T-helper 17 cell (primary cell): Measurements from ENCODE around the gene ADIPOR2. TPM values are rescaled to one million over a fixed set of nuclear protein-coding genes. Genes with fewer than 3 reads are reported as not detected.
"Not testable (repeated sequence)": the region's sequence is repeated elsewhere in the genome, so short reads cannot be mapped to it uniquely, and the experiment has no call there.

Experiments used
- ATAC-seq: fragments of 150-1000 bp; cut with Tn5 transposase; 2 replicates; pipeline ENCODE4 v1.10.0; 2021; ENCODE audit warnings: mild to moderate bottlenecking, moderate library complexity
- DNase-seq, 3 donors: peaks; one replicate each; pipeline versions ENCODE4 v3.0.0 to v3.0.0-alpha.2; 2020 to 2021
- H3K9me3 ChIP-seq: one replicate; pipeline ENCODE4 v1.7.0; 2013; ENCODE audit warnings: low read length, mild to moderate bottlenecking; ENCODE audit not compliant: control insufficient read depth, poor library complexity, severe bottlenecking
- H3K27ac Mint-ChIP-seq: one replicate; pipeline ENCODE4 v1.8.0; 2022; ENCODE audit warnings: mild to moderate bottlenecking, moderate library complexity, mixed read lengths
- H3K27me3 Mint-ChIP-seq: one replicate; pipeline ENCODE4 v1.8.0; 2022; ENCODE audit warnings: mixed read lengths
- H3K36me3 Mint-ChIP-seq: one replicate; pipeline ENCODE4 v1.8.0; 2022; ENCODE audit warnings: low read depth, mixed read lengths
- H3K4me1 Mint-ChIP-seq: one replicate; pipeline ENCODE4 v1.8.0; 2022; ENCODE audit warnings: mild to moderate bottlenecking, mixed read lengths
- H3K4me3 Mint-ChIP-seq: one replicate; pipeline ENCODE4 v1.8.0; 2022; ENCODE audit warnings: mild to moderate bottlenecking, moderate library complexity, mixed read lengths
- total RNA-seq, 4 donors: library from RNA in 2 of 4; stranded (reverse) in 2 of 4; gene quantifications; one replicate each; pipeline ENCODE4 v1.2.3 and lab custom pipeline; 2022 to 2026

Gene ADIPOR2
- total RNA-seq, 2 donors from 2014 or later, result 17.1 to 23.5 TPM

- DNase-seq, result no peak
- Mint-ChIP-seq H3K27me3 (no peaks in the 10 kb centered on the region), H3K4me3 (no peak overlapping the region), H3K27ac (no peak overlapping the region), H3K36me3 (peaks cover 4% of the 10 kb centered on the region), H3K4me1 (peaks cover 5% of the 10 kb centered on the region)
- no peaks in the 10 kb centered on the region for H3K9me3 ChIP-seq
- ATAC-seq, result no peak
These were observed 14.8 kb upstream of the ADIPOR2 start for GRCh38 chr12:1676043-1676442.

- Mint-ChIP-seq H3K36me3 (peaks cover 6% of the 10 kb centered on the region), H3K4me3 (no peak overlapping the region), H3K4me1 (peaks cover 4% of the 10 kb centered on the region), H3K27me3 (peaks cover 3% of the 10 kb centered on the region), H3K27ac (no peak overlapping the region)
- DNase-seq (no peak), ATAC-seq (no peak)
- H3K9me3 ChIP-seq, result no peaks in the 10 kb centered on the region
These were observed 9.9 kb upstream of the ADIPOR2 start for GRCh38 chr12:1680804-1681492.

- Mint-ChIP-seq H3K27ac (no peak overlapping the region), H3K4me1 (peaks cover 5% of the 10 kb centered on the region), H3K27me3 (peaks cover 5% of the 10 kb centered on the region), H3K36me3 (peaks cover 6% of the 10 kb centered on the region), H3K4me3 (no peak overlapping the region)
- ATAC-seq, result no peak
- H3K9me3 ChIP-seq, result no peaks in the 10 kb centered on the region
- DNase-seq, result no peak
These were observed 9.4 kb upstream of the ADIPOR2 start for GRCh38 chr12:1681493-1681807.

- Mint-ChIP-seq H3K27ac (no peak overlapping the region), H3K4me3 (no peak overlapping the region), H3K36me3 (peaks cover 2% of the 10 kb centered on the region), H3K4me1 (peaks cover 22% of the 10 kb centered on the region), H3K27me3 (peaks cover 5% of the 10 kb centered on the region)
- ATAC-seq, result no peak
- no peak for DNase-seq
- no peaks in the 10 kb centered on the region for H3K9me3 ChIP-seq
These were observed 2.7 kb upstream of the ADIPOR2 start for GRCh38 chr12:1688086-1688710.

GRCh38 chr12:1691123-1692007 is 495 bp downstream of the ADIPOR2 start:
- Mint-ChIP-seq H3K36me3 (peaks cover 2% of the 10 kb centered on the region), H3K27me3 (no peaks in the 10 kb centered on the region), H3K4me1 (peaks cover 32% of the 10 kb centered on the region), H3K4me3 (peak overlapping the region; percentile 96), H3K27ac (peak overlapping the region; percentile 94)
- ATAC-seq (peak; percentile 30), DNase-seq (peak in 1 of 3 donors; percentile 7)
- no peaks in the 10 kb centered on the region for H3K9me3 ChIP-seq

GRCh38 chr12:1692226-1692625 is 1.4 kb downstream of the ADIPOR2 start:
- no peaks in the 10 kb centered on the region for H3K27me3 Mint-ChIP-seq
- peaks cover 39% of the 10 kb centered on the region for H3K4me1 Mint-ChIP-seq
- ATAC-seq, result no peak
- H3K9me3 ChIP-seq, result no peaks in the 10 kb centered on the region
- H3K27ac Mint-ChIP-seq, result peak overlapping the region; percentile 94
- DNase-seq, result no peak
- peak overlapping the region; percentile 96 for H3K4me3 Mint-ChIP-seq
- peaks cover 2% of the 10 kb centered on the region for H3K36me3 Mint-ChIP-seq

DNA sequence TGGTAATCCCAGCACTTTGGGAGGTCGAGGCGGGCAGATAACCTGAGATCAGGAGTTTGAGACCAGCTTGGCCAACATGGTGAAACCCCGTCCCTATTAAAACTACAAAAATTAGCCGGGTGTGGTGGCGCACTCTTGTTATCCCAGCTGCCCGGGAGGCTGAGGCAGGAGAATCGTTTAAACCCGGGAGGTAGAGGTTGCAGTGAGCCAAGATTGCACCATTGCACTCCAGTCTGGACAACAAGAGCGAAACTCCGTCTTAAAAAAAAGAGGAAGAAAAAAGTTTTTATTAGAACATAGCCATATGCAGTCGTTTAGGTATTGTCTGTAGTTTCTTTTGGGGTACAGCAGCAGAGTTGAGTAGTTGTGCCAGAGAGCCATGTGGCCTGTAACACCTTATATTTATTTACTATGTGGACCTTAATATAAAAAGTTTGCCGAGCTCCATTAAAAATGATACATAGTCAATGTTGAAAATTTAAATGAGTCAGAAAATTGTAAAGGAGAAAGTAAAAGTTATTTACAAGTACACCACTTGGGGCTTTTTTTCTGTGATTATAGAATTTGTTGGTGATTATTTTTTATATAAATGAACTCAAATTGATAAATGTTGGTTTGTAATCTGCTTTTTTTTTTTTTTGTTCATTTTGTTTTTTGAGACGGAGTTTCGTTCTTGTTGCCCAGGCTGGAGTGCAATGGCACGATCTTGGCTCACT is 2.2 kb downstream of the ADIPOR2 start:
- no peaks in the 10 kb centered on the region for H3K9me3 ChIP-seq
- peaks cover 2% of the 10 kb centered on the region for H3K36me3 Mint-ChIP-seq
- H3K27ac Mint-ChIP-seq, result no peak overlapping the region
- no peaks in the 10 kb centered on the region for H3K27me3 Mint-ChIP-seq
- no peak for ATAC-seq
- DNase-seq, result no peak
- H3K4me1 Mint-ChIP-seq, result peaks cover 47% of the 10 kb centered on the region
- peak overlapping the region; percentile 36 for H3K4me3 Mint-ChIP-seq

DNA sequence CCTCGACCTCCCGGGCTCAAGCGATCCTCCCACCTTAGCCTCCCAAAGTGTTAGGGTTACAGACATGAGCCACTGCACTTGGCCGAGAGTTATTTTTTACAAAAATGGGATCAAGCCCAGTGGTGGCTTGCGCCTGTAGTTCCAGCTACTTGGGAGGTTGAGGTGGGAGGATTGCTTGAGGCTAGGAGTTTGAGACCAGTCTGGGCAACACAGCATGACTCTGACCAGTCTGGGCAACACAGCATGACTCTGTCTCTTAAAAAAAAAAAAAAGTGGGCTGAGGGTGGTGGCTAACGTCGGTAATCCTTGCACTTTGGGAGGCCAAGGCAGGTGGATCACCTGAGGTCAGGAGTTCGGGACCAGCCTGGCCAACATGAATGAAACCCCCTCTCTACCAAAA is 4.2 kb downstream of the ADIPOR2 start:
- not testable (repeated sequence) for ATAC-seq, H3K4me3 Mint-ChIP-seq, H3K27me3 Mint-ChIP-seq, H3K36me3 Mint-ChIP-seq, H3K27ac Mint-ChIP-seq, DNase-seq, H3K9me3 ChIP-seq
- peaks cover 49% of the 10 kb centered on the region for H3K4me1 Mint-ChIP-seq

- no peak overlapping the region for H3K4me3 Mint-ChIP-seq
- H3K4me1 Mint-ChIP-seq, result peaks cover 45% of the 10 kb centered on the region
- no peaks in the 10 kb centered on the region for H3K27me3 Mint-ChIP-seq
- DNase-seq, result no peak
- ATAC-seq, result no peak
- peak overlapping the region; percentile 8 for H3K27ac Mint-ChIP-seq
- H3K36me3 Mint-ChIP-seq, result peaks cover 2% of the 10 kb centered on the region
- H3K9me3 ChIP-seq, result no peaks in the 10 kb centered on the region
These were observed 5.2 kb downstream of the ADIPOR2 start for GRCh38 chr12:1695886-1696670.

GRCh38 chr12:1696800-1697199 is 5.9 kb downstream of the ADIPOR2 start:
- Mint-ChIP-seq H3K36me3 (no peaks in the 10 kb centered on the region), H3K27me3 (no peaks in the 10 kb centered on the region), H3K4me3 (no peak overlapping the region), H3K4me1 (peaks cover 42% of the 10 kb centered on the region), H3K27ac (no peak overlapping the region)
- no peak for DNase-seq
- H3K9me3 ChIP-seq, result no peaks in the 10 kb centered on the region
- no peak for ATAC-seq

DNA sequence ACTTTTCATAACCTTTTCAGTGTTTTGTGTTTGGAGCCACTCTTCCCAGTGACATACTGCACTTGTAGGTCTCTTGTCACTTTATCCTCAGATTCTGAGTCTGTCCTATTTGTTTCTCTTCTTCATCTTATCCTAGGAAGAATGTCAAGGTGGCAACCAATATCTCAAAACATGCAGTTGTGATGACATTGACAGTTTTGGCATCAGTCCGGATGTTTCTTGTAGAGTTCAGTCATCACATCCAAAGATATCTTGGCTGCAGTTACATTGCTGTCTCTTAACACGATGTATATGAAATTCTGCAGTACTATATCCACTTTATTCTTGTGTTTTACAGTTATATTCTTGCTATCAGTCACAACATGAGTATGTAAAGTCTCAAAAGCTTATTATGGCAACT is 6.4 kb downstream of the ADIPOR2 start:
- Mint-ChIP-seq H3K27me3 (no peaks in the 10 kb centered on the region), H3K4me1 (peaks cover 40% of the 10 kb centered on the region), H3K4me3 (no peak overlapping the region), H3K36me3 (no peaks in the 10 kb centered on the region), H3K27ac (peak overlapping the region; percentile 3)
- no peak for ATAC-seq
- no peak for DNase-seq
- no peaks in the 10 kb centered on the region for H3K9me3 ChIP-seq

DNA sequence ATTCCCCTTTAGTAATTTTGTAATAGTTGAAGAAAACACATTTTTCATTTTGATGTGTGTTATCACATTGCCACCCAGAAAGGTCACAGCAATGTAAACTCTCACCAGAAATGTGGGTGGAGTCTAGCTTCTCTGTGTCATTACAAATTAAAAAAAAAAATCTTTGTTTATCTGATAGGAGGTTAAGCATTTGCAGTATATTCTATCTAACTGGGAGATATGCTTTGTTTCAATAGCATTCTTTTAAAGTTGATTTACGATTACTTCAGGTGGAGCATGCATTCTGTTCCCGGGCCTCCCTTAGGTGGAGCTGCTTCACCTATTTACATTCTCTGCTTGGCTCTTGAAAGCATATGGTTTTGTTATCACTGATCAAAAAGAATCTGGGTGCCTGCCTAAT is 7.8 kb downstream of the ADIPOR2 start:
- H3K4me1 Mint-ChIP-seq, result peaks cover 36% of the 10 kb centered on the region
- H3K36me3 Mint-ChIP-seq, result no peaks in the 10 kb centered on the region

More for the DNA sequence above, 7.8 kb downstream of the ADIPOR2 start:
- no peaks in the 10 kb centered on the region for H3K9me3 ChIP-seq
- ATAC-seq (no peak), DNase-seq (no peak)
- no peak overlapping the region for H3K4me3 Mint-ChIP-seq
- H3K27ac Mint-ChIP-seq, result no peak overlapping the region
- no peaks in the 10 kb centered on the region for H3K27me3 Mint-ChIP-seq
